GM23338 (cell line): ENCODE data around the gene BATF3. TPM values are rescaled to one million over a fixed set of nuclear protein-coding genes. Genes with fewer than 3 reads are reported as not detected.
A peak's percentile ranks its signal among the peaks of the same experiment; 100 is the strongest.

ENCODE experiments used
- ATAC-seq: fragments of 200-7000 bp; cut with Tn5 transposase; 3 replicates; pipeline ENCODE4 v1.9.1; 2020
- DNase-seq: peaks from one replicate; pipeline ENCODE4 v3.0.0-alpha.2; 2015; ENCODE audit warnings: low spot score
- H2AFZ ChIP-seq: fragments of 200-600 bp; sonication (generic); 2 replicates; pipeline ENCODE4 v1.8.0; 2016; ENCODE audit warnings: antibody characterized with exemption, mild to moderate bottlenecking, moderate library complexity
- H3F3A ChIP-seq: fragments of 200-600 bp; sonication (generic); replicated peaks from 2 replicates; pipeline ENCODE4 v1.8.0; 2017; ENCODE audit warnings: antibody characterized with exemption, mixed run types, low read depth
- H3K27ac ChIP-seq: fragments of 200-600 bp; sonication (generic); 2 replicates; pipeline ENCODE4 v1.6.1; 2016; ENCODE audit warnings: low read depth
- H3K27me3 ChIP-seq: fragments of 200-600 bp; sonication (generic); 2 replicates; pipeline ENCODE4 v1.8.0; 2016; ENCODE audit warnings: mild to moderate bottlenecking, mixed run types, moderate library complexity; ENCODE audit not compliant: insufficient read depth
- H3K36me3 ChIP-seq: fragments of 200-600 bp; sonication (generic); 2 replicates; pipeline ENCODE4 v1.8.0; 2016; ENCODE audit warnings: mild to moderate bottlenecking; ENCODE audit not compliant: insufficient read depth
- H3K4me1 ChIP-seq: fragments of 200-600 bp; sonication (generic); 2 replicates; pipeline ENCODE4 v1.8.0; 2016; ENCODE audit warnings: mild to moderate bottlenecking, moderate library complexity; ENCODE audit not compliant: insufficient read depth
- H3K4me2 ChIP-seq: fragments of 200-600 bp; sonication (generic); 2 replicates; pipeline ENCODE4 v1.7.1; 2017; ENCODE audit warnings: mixed run types
- H3K4me3 ChIP-seq: fragments of 200-600 bp; sonication (generic); 2 replicates; pipeline ENCODE4 v1.6.1; 2016; ENCODE audit warnings: mixed run types
- H3K79me2 ChIP-seq: fragments of 200-600 bp; sonication (generic); replicated peaks from 2 replicates; pipeline ENCODE4 v1.8.0; 2017; ENCODE audit warnings: mild to moderate bottlenecking; ENCODE audit not compliant: insufficient read depth
- H3K9me2 ChIP-seq: fragments of 200-600 bp; sonication (generic); 2 replicates; pipeline ENCODE4 v1.8.0; 2017; ENCODE audit not compliant: insufficient read depth
- H4K20me1 ChIP-seq: fragments of 200-600 bp; sonication (generic); replicated peaks from 2 replicates; pipeline ENCODE4 v1.8.0; 2017; ENCODE audit warnings: mild to moderate bottlenecking; ENCODE audit not compliant: insufficient read depth
- H3K27ac Mint-ChIP-seq: 2 replicates; pipeline ENCODE4 v1.8.0; 2020; ENCODE audit warnings: inconsistent platforms, mild to moderate bottlenecking, moderate library complexity, mixed read lengths
- H3K27me3 Mint-ChIP-seq: 3 replicates; pipeline ENCODE4 v1.8.0; 2022; ENCODE audit warnings: low read depth, mild to moderate bottlenecking, moderate library complexity, mixed read lengths, inconsistent platforms; ENCODE audit not compliant: insufficient read depth, poor library complexity
- H3K36me3 Mint-ChIP-seq: 3 replicates; pipeline ENCODE4 v1.8.0; 2021; ENCODE audit warnings: low read depth, mild to moderate bottlenecking, inconsistent platforms, moderate library complexity, mixed read lengths
- H3K4me1 Mint-ChIP-seq: 3 replicates; pipeline ENCODE4 v1.8.0; 2020; ENCODE audit warnings: mild to moderate bottlenecking, inconsistent platforms, mixed read lengths
- H3K4me3 Mint-ChIP-seq: 3 replicates; pipeline ENCODE4 v1.8.0; 2021; ENCODE audit warnings: moderate library complexity, mild to moderate bottlenecking, inconsistent platforms, mixed read lengths
- H3K9me3 Mint-ChIP-seq: 3 replicates; pipeline ENCODE4 v1.8.0; 2020; ENCODE audit warnings: moderate library complexity, mild to moderate bottlenecking, inconsistent platforms, mixed read lengths
- CREB1 ChIP-seq: fragments of 250-450 bp; sonication (Bioruptor Pico); IDR thresholded peaks from 2 replicates; pipeline ENCODE4 v1.5.0; 2020; ENCODE audit warnings: low read depth, mild to moderate bottlenecking, moderate library complexity
- CTCF ChIP-seq, 2 experiments: fragments of 200-600 bp in 1 of 2; sonication (generic) in 1 of 2; conservative IDR thresholded peaks; 2 replicates each; pipeline versions ENCODE4 v1.5.1 to v1.6.1; 2016 to 2017; ENCODE audit warnings: antibody characterized with exemption in 2 of 2, low read depth in 2 of 2, mild to moderate bottlenecking in 2 of 2, moderate library complexity in 1 of 2
- ETS1 ChIP-seq: IDR thresholded peaks from 2 replicates; pipeline ENCODE4 v1.6.1; 2016; ENCODE audit warnings: antibody characterized with exemption
- JUNB ChIP-seq: IDR thresholded peaks from one replicate; pipeline ENCODE4 v1.6.1; 2016; ENCODE audit warnings: antibody characterized with exemption; ENCODE audit not compliant: unreplicated experiment
- NANOG ChIP-seq: IDR thresholded peaks from 2 replicates; pipeline ENCODE4 v1.6.1; 2016; ENCODE audit warnings: antibody characterized with exemption, borderline replicate concordance
- POLR2AphosphoS5 ChIP-seq: IDR thresholded peaks from 2 replicates; pipeline ENCODE4 v1.6.1; 2016; ENCODE audit warnings: antibody characterized with exemption, low read depth
- REST ChIP-seq: IDR thresholded peaks from one replicate; pipeline ENCODE4 v1.6.1; 2018; ENCODE audit warnings: antibody characterized with exemption; ENCODE audit not compliant: unreplicated experiment
- STAT1 ChIP-seq: IDR thresholded peaks from one replicate; pipeline ENCODE4 v1.6.1; 2016; ENCODE audit warnings: antibody characterized with exemption; ENCODE audit not compliant: unreplicated experiment
- ZNF331 ChIP-seq: fragments of 250-450 bp; sonication (Bioruptor Pico); IDR thresholded peaks from 2 replicates; pipeline ENCODE4 v1.5.0; 2020; ENCODE audit warnings: low read depth, mild to moderate bottlenecking, moderate library complexity
- polyA plus RNA-seq: library from polyadenylated mRNA; unstranded; fragments of >200 nt; fragmentation: Nextera tagmentation; extraction: Ambion mirVana; gene quantifications from 2 replicates; pipeline ENCODE4 v1.2.1, GENCODE V29; 2016
- total RNA-seq: library from RNA; depleted of rRNA; stranded (reverse); fragments of >200 nt; shearing (Covaris generic); gene quantifications from 2 replicates; pipeline ENCODE4 v1.2.3, GENCODE V29; 2014

Gene BATF3
- total and polyA plus RNA-seq, 2 experiments from 2014 or later, result 3.6 to 7.8 TPM

DNA sequence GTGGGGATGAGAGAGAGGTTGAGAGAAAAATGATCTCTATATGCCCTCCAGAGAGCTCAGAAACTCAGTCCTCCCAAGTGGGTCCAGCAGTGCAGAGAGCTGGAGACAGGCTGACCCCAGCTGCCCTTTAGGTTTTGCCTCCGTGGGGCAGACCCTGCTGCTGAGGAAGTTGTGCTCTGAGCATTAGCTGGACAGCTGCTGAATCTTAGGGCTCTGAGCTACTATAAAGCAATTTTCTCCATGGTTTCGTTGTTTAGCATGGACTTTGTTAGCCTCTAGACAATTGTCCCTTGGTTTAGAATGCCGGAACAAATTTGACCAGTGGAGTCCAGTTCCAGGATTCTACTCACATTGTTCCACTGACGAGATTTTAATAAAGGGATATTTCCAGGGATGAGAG is 22.1 kb downstream of the BATF3 start (continued):
- TF ChIP-seq REST, result no peak

DNA sequence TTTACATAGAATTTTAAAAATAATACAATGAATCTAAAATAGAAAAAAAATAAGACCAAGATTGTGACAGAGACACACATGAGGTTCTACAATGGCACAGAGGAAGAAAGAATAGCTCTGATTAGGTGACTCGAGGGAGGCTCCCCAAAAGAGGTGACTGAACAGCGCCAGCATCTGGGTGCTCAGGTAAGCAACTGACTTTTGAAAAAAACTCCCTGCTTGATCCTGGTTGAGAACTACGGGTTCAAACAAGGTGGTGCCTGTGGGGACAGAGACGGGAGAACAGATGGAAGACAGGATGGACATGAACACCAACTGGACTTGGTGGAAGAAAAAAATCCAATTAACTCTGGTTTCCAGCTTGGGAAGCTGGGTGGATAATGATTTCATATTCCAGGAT is 22.5 kb downstream of the BATF3 start:
- DNase-seq (peak; percentile 38), ATAC-seq (peak; percentile 45; the same call in 2 of the 3 replicates)
- Mint-ChIP-seq H3K9me3 (no peaks in the 10 kb centered on the region), H3K4me1 (peaks cover 18% of the 10 kb centered on the region), H3K4me3 (no peak overlapping the region), H3K27me3 (peaks cover 3% of the 10 kb centered on the region), H3K27ac (no peak overlapping the region), H3K36me3 (no peaks in the 10 kb centered on the region; the same call in 2 of the 3 replicates)
- Histone ChIP-seq H3K27me3 (no peaks in the 10 kb centered on the region), H3K4me3 (no peak overlapping the region), H3F3A (no peaks in the 10 kb centered on the region), H3K4me1 (peaks cover 1% of the 10 kb centered on the region; the same call in 1 of the 2 replicates), H3K79me2 (no peaks in the 10 kb centered on the region), H3K9me2 (peaks cover 3% of the 10 kb centered on the region; the same call in 1 of the 2 replicates), H2AFZ (no peak overlapping the region), H3K27ac (no peak overlapping the region), H3K36me3 (no peaks in the 10 kb centered on the region), H4K20me1 (no peaks in the 10 kb centered on the region), H3K4me2 (no peak overlapping the region)
- peak in 1 of 2 experiments; percentile 39; a peak in 2 of 4 replicates for TF ChIP-seq CTCF (conservative IDR thresholded peaks at IDR 0.05; ENCODE audit: low read depth in 2 of 2)
- TF ChIP-seq ETS1, result no peak

GRCh38 chr1:212675675-212676074 is 24.0 kb downstream of the BATF3 start:
- no peaks in the 10 kb centered on the region for H3K9me3 Mint-ChIP-seq
- Histone ChIP-seq H3K4me1 (peaks cover 12% of the 10 kb centered on the region), H3K79me2 (no peaks in the 10 kb centered on the region), H3K4me2 (no peak overlapping the region), H3K36me3 (no peaks in the 10 kb centered on the region), H3K27ac (no peak overlapping the region), H3F3A (no peaks in the 10 kb centered on the region), H3K4me3 (no peak overlapping the region), H3K9me2 (no peaks in the 10 kb centered on the region), H3K27me3 (no peaks in the 10 kb centered on the region), H4K20me1 (no peaks in the 10 kb centered on the region), H2AFZ (no peak overlapping the region)
- H3K27me3 Mint-ChIP-seq, result peaks cover 3% of the 10 kb centered on the region
- DNase-seq (no peak), ATAC-seq (no peak)
- H3K27ac Mint-ChIP-seq, result no peak overlapping the region
- peaks cover 26% of the 10 kb centered on the region for H3K4me1 Mint-ChIP-seq
- no peak overlapping the region for H3K4me3 Mint-ChIP-seq
- no peaks in the 10 kb centered on the region; the same call in 2 of the 3 replicates for H3K36me3 Mint-ChIP-seq
- TF ChIP-seq JUNB, result no peak
- no peak for TF ChIP-seq ETS1
- no peak for TF ChIP-seq ZNF331
- TF ChIP-seq CREB1 (CRISPR knock-in tag), result no peak
- TF ChIP-seq NANOG, result no peak
- TF ChIP-seq CTCF (conservative IDR thresholded peaks at IDR 0.05; ENCODE audit: low read depth in 2 of 2), result no peak
- no peak for TF ChIP-seq POLR2AphosphoS5
- no peak for TF ChIP-seq STAT1
